Activated CD4-positive, alpha-beta T cell treated with anti-CD3 and anti-CD28 coated beads for 36 hours (primary cell): Measurements from ENCODE around the gene HBZ. TPM values are rescaled to one million over a fixed set of nuclear protein-coding genes. Genes with fewer than 3 reads are reported as not detected.

ENCODE experiments used
- ATAC-seq: fragments of 200-7000 bp; cut with Tn5 transposase; one replicate; pipeline ENCODE4 v1.10.0; 2021; ENCODE audit warnings: mild to moderate bottlenecking, moderate library complexity
- CTCF ChIA-PET: fragments of 350-600 bp; sonication (Branson Sonifier 250); formaldehyde crosslinking; loops from one replicate; lab custom pipeline; 2021; ENCODE audit warnings: antibody characterized with exemption; lab: Charles Lee
- POLR2A ChIA-PET: fragments of 350-600 bp; sonication (Branson Sonifier 250); formaldehyde crosslinking; loops from one replicate; lab custom pipeline; 2021; ENCODE audit warnings: antibody characterized with exemption, inconsistent platforms; lab: Charles Lee
- DNase-seq: peaks from one replicate; pipeline ENCODE4 v3.0.0-alpha.2; 2020
- H3K27ac Mint-ChIP-seq: one replicate; pipeline ENCODE4 v1.8.0; 2021; ENCODE audit warnings: mixed read lengths
- H3K27me3 Mint-ChIP-seq: one replicate; pipeline ENCODE4 v1.8.0; 2021; ENCODE audit warnings: mixed read lengths
- H3K36me3 Mint-ChIP-seq: one replicate; pipeline ENCODE4 v1.8.0; 2021; ENCODE audit warnings: low read depth, mixed read lengths
- H3K4me1 Mint-ChIP-seq: one replicate; pipeline ENCODE4 v1.8.0; 2021; ENCODE audit warnings: mixed read lengths
- H3K4me3 Mint-ChIP-seq: one replicate; pipeline ENCODE4 v1.8.0; 2021; ENCODE audit warnings: mild to moderate bottlenecking, moderate library complexity, mixed read lengths
- H3K9me3 Mint-ChIP-seq: one replicate; pipeline ENCODE4 v1.8.0; 2021; ENCODE audit warnings: low read depth, mixed read lengths
- intact Hi-C, 2 experiments: fragments of 100-400 bp; cut with DNase I in 1 of 2; cut with micrococcal nuclease in 1 of 2; formaldehyde crosslinking; loops; one replicate each; pipeline versions ENCODE4 v1.14.2 to v1.15.1; 2022 to 2024; cut with DNase I, micrococcal nuclease
- total RNA-seq, 2 experiments: library from RNA; stranded (reverse); gene quantifications; one replicate each; pipeline ENCODE4 v1.2.3, GENCODE V29; 2021

HBZ gene
- total RNA-seq, 2 experiments from 2014 or later = not detected

- ATAC-seq = no peak
- ChIA-PET POLR2A (interaction anchor here (0.6 kb wide), 1 partner anchor 26 kb away, joined by 3 read pairs; no protein-coding TSS in a partner anchor), CTCF (interaction anchor here (0.6 to 1.7 kb wide), 16 partner anchors 10 to 243 kb away, joined by 3 to 10 read pairs (median 3); no protein-coding TSS in a partner anchor)
- Mint-ChIP-seq H3K4me3 (no peak overlapping the region), H3K36me3 (peaks cover 4% of the 10 kb centered on the region), H3K27ac (no peak overlapping the region), H3K9me3 (no peaks in the 10 kb centered on the region), H3K27me3 (peaks cover 21% of the 10 kb centered on the region), H3K4me1 (peaks cover 3% of the 10 kb centered on the region)
- intact Hi-C loops = loop anchor here (1.0 kb wide), 5 partner anchors 43 to 128 kb away; partner anchors contain the start of genes NPRL3 (in 1 of the 2), POLR3K (in 1 of the 2) and SNRNP25 (in 1 of the 2)
- DNase-seq = no peak
Observed at GRCh38 chr16:181565-182021, 29.1 kb downstream of the HBZ start.

- Mint-ChIP-seq H3K4me1 (peaks cover 3% of the 10 kb centered on the region), H3K9me3 (no peaks in the 10 kb centered on the region), H3K4me3 (no peak overlapping the region), H3K27ac (no peak overlapping the region), H3K27me3 (peaks cover 14% of the 10 kb centered on the region), H3K36me3 (peaks cover 4% of the 10 kb centered on the region)
- no peak for DNase-seq
- ATAC-seq = no peak
- intact Hi-C loops = no loop called here
- ChIA-PET CTCF (interaction anchor here (0.7 to 1.7 kb wide), 10 partner anchors 16 to 158 kb away, joined by 3 to 10 read pairs (median 3); no protein-coding TSS in a partner anchor), POLR2A (no interaction called here)
Observed at GRCh38 chr16:183005-183404, 30.6 kb downstream of the HBZ start.

GRCh38 chr16:185213-185612, 32.8 kb downstream of the HBZ start:
- Mint-ChIP-seq H3K36me3 (peaks cover 18% of the 10 kb centered on the region), H3K4me3 (no peak overlapping the region), H3K27me3 (no peaks in the 10 kb centered on the region), H3K9me3 (no peaks in the 10 kb centered on the region), H3K4me1 (peaks cover 7% of the 10 kb centered on the region), H3K27ac (no peak overlapping the region)
- CTCF ChIA-PET = interaction anchor here (1.2 kb wide), 1 partner anchor 78 kb away, joined by 3 read pairs; no protein-coding TSS in a partner anchor
- DNase-seq (no peak), ATAC-seq (no peak)
- intact Hi-C loops = no loop called here
- POLR2A ChIA-PET = no interaction called here

GRCh38 chr16:185691-186090, 33.2 kb downstream of the HBZ start:
- ChIA-PET CTCF (interaction anchor here (1.2 kb wide), 1 partner anchor 79 kb away, joined by 3 read pairs; no protein-coding TSS in a partner anchor), POLR2A (no interaction called here)
- no peaks in the 10 kb centered on the region for H3K27me3 Mint-ChIP-seq
- no peak overlapping the region for H3K27ac Mint-ChIP-seq
- peaks cover 7% of the 10 kb centered on the region for H3K4me1 Mint-ChIP-seq
- no peaks in the 10 kb centered on the region for H3K9me3 Mint-ChIP-seq
- no peak for DNase-seq
- ATAC-seq = no peak
- intact Hi-C loops = no loop called here
- peaks cover 21% of the 10 kb centered on the region for H3K36me3 Mint-ChIP-seq
- H3K4me3 Mint-ChIP-seq = no peak overlapping the region

GRCh38 chr16:187330-187729, 34.9 kb downstream of the HBZ start:
- Mint-ChIP-seq H3K4me1 (peaks cover 4% of the 10 kb centered on the region), H3K27me3 (no peaks in the 10 kb centered on the region), H3K4me3 (no peak overlapping the region), H3K27ac (no peak overlapping the region), H3K9me3 (no peaks in the 10 kb centered on the region), H3K36me3 (peaks cover 32% of the 10 kb centered on the region)
- intact Hi-C loops = no loop called here
- ATAC-seq (no peak), DNase-seq (no peak)
- CTCF ChIA-PET = interaction anchor here (2.0 kb wide), 1 partner anchor 80 kb away, joined by 9 read pairs; no protein-coding TSS in a partner anchor
- POLR2A ChIA-PET = no interaction called here

- intact Hi-C loops = no loop called here
- peaks cover 36% of the 10 kb centered on the region for H3K36me3 Mint-ChIP-seq
- POLR2A ChIA-PET = interaction anchor here (0.7 to 1.0 kb wide), 2 partner anchors 29 to 39 kb away, joined by 3 read pairs; no protein-coding TSS in a partner anchor
- peak; percentile 91 for ATAC-seq
- peaks cover 4% of the 10 kb centered on the region for H3K4me1 Mint-ChIP-seq
- no peaks in the 10 kb centered on the region for H3K27me3 Mint-ChIP-seq
- peak; percentile 60 for DNase-seq
- CTCF ChIA-PET = interaction anchor here (0.7 to 2.0 kb wide), 5 partner anchors 10 to 123 kb away, joined by 3 to 9 read pairs (median 4); no protein-coding TSS in a partner anchor
- no peak overlapping the region for H3K4me3 Mint-ChIP-seq
- H3K27ac Mint-ChIP-seq = no peak overlapping the region
- H3K9me3 Mint-ChIP-seq = no peaks in the 10 kb centered on the region
Observed at GRCh38 chr16:188674-189073, 36.2 kb downstream of the HBZ start.

- H3K27me3 Mint-ChIP-seq = no peaks in the 10 kb centered on the region
- intact Hi-C loops = no loop called here
- H3K4me1 Mint-ChIP-seq = peaks cover 4% of the 10 kb centered on the region
- POLR2A ChIA-PET = no interaction called here
- no peaks in the 10 kb centered on the region for H3K9me3 Mint-ChIP-seq
- ATAC-seq = no peak
- CTCF ChIA-PET = interaction anchor here (1.3 kb wide), 1 partner anchor 83 kb away, joined by 4 read pairs; no protein-coding TSS in a partner anchor
- no peak overlapping the region for H3K4me3 Mint-ChIP-seq
- no peak for DNase-seq
- no peak overlapping the region for H3K27ac Mint-ChIP-seq
- H3K36me3 Mint-ChIP-seq = peaks cover 40% of the 10 kb centered on the region
Observed at GRCh38 chr16:189604-190186, 37.3 kb downstream of the HBZ start.

- ATAC-seq (no peak), DNase-seq (no peak)
- H3K4me1 Mint-ChIP-seq = peaks cover 4% of the 10 kb centered on the region
- H3K27me3 Mint-ChIP-seq = no peaks in the 10 kb centered on the region
- ChIA-PET POLR2A (no interaction called here), CTCF (interaction anchor here (1.1 to 1.6 kb wide), 2 partner anchors 10 to 73 kb away, joined by 3 to 5 read pairs; no protein-coding TSS in a partner anchor)
- H3K4me3 Mint-ChIP-seq = no peak overlapping the region
- intact Hi-C loops = no loop called here
- H3K27ac Mint-ChIP-seq = no peak overlapping the region
- H3K36me3 Mint-ChIP-seq = peaks cover 41% of the 10 kb centered on the region
- H3K9me3 Mint-ChIP-seq = no peaks in the 10 kb centered on the region
Observed at GRCh38 chr16:191831-192230, 39.4 kb downstream of the HBZ start.

GRCh38 chr16:192686-193085, 40.2 kb downstream of the HBZ start:
- H3K36me3 Mint-ChIP-seq = peaks cover 46% of the 10 kb centered on the region
- POLR2A ChIA-PET = no interaction called here
- no peaks in the 10 kb centered on the region for H3K27me3 Mint-ChIP-seq
- DNase-seq (no peak), ATAC-seq (no peak)
- no peaks in the 10 kb centered on the region for H3K9me3 Mint-ChIP-seq
- peaks cover 4% of the 10 kb centered on the region for H3K4me1 Mint-ChIP-seq
- intact Hi-C loops = no loop called here
- H3K27ac Mint-ChIP-seq = no peak overlapping the region
- no peak overlapping the region for H3K4me3 Mint-ChIP-seq
- CTCF ChIA-PET = interaction anchor here (0.7 to 1.6 kb wide), 2 partner anchors 39 to 74 kb away, joined by 4 to 5 read pairs; no protein-coding TSS in a partner anchor

- Mint-ChIP-seq H3K4me1 (peaks cover 4% of the 10 kb centered on the region), H3K9me3 (no peaks in the 10 kb centered on the region), H3K4me3 (no peak overlapping the region), H3K36me3 (peaks cover 52% of the 10 kb centered on the region), H3K27ac (no peak overlapping the region), H3K27me3 (no peaks in the 10 kb centered on the region)
- ChIA-PET POLR2A (no interaction called here), CTCF (interaction anchor here (1.0 kb wide), 1 partner anchor 11 kb away, joined by 3 read pairs; no protein-coding TSS in a partner anchor)
- no peak for DNase-seq
- intact Hi-C loops = no loop called here
- no peak for ATAC-seq
Observed at GRCh38 chr16:193441-193840, 41.0 kb downstream of the HBZ start.

GRCh38 chr16:194516-194915, 42.1 kb downstream of the HBZ start:
- Mint-ChIP-seq H3K27me3 (no peaks in the 10 kb centered on the region), H3K27ac (no peak overlapping the region), H3K4me3 (no peak overlapping the region), H3K4me1 (no peaks in the 10 kb centered on the region), H3K9me3 (no peaks in the 10 kb centered on the region), H3K36me3 (peaks cover 51% of the 10 kb centered on the region)
- ATAC-seq = no peak
- POLR2A ChIA-PET = no interaction called here
- CTCF ChIA-PET = interaction anchor here (1.0 kb wide), 1 partner anchor 12 kb away, joined by 3 read pairs; no protein-coding TSS in a partner anchor
- DNase-seq = no peak
- intact Hi-C loops = no loop called here
